GM10847 (cell line): ENCODE data around the gene CIAO2B.

Source experiments
- POLR2A ChIP-seq: IDR thresholded peaks from 2 replicates; pipeline ENCODE4 v1.6.1; 2011; ENCODE audit not compliant: insufficient read length; ENCODE audit errors: extremely low read depth

CIAO2B gene

DNA sequence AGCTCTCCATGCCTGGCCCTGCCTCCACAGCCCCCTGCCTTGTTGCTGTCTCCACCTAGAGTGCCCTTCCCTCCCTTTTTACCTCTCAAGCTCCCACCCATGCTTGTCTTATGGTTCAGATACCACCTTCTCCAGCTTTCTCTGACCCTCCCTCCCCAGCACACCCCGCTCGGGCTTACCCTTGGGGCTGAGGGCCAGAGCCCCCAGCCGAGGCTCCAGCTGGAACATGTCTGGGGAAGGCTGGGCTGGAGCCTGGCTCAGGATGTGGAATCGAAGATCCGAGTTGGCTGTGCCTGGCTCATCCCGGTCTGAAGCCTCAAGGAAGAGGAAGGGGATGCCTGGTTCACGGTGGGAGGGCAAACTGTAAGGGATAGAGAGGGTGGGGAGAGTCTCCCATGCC lies 19.2 kb downstream of the CIAO2B start:
- TF ChIP-seq POLR2A, result no peak

DNA sequence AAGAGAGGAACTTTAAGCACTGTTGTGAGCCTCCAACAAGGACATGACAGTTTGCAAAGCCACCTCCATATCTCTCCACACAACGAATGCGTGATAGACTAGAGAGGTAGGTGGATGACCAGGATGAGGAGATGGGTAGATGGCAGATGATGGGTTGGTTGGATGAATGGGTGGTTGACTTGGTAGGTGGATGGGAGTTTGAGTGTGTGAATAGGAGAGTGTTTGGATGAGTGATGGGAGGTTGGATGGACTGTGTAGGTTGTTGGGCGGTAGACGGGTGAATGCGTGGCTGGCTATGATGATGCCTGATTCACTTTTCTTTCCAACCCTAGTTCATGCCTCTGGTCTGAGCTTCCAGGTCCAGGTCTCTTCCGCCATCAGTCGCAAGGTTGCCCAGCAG lies 19.7 kb downstream of the CIAO2B start:
- no peak for TF ChIP-seq POLR2A

DNA sequence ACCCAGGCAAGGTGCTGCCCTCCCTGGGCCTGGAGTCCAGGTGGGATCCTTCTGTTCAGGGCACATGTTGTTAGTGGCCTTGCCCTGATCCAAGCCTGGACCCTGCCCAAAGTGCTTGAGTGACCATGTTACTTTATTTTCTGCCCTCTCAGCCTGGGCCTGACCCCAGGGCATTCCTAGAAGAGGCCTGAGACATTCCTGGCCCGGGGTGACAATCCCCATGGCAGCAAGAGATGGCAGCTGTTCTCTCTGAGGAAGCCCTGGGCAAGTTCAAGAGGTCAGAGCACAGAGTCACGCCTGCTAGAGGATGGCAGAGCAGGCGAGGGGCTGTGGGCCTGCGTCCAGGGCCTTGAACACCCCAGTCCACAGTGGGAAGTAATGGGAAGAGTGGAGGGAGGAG lies 20.5 kb downstream of the CIAO2B start:
- no peak for TF ChIP-seq POLR2A

DNA sequence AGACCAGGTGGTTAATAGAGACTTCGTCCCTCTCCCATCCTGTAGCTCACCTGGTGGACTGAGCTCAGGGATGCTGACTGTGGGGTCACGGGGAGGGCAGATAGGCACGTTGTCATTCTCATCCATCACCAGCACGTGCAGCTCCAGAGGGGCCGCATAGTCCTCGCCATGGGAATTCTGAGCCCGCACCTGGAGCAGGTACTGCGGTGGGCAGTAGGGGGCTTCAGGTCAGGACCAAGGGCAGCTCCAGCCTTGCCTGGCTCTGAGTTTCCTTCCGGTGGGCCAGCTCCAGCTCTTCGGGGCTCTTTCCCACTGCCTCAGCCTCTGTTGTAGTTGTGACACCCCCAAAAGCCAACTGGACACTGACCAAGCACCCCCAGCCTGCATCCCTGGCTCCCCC lies 21.1 kb downstream of the CIAO2B start:
- no peak for TF ChIP-seq POLR2A

DNA sequence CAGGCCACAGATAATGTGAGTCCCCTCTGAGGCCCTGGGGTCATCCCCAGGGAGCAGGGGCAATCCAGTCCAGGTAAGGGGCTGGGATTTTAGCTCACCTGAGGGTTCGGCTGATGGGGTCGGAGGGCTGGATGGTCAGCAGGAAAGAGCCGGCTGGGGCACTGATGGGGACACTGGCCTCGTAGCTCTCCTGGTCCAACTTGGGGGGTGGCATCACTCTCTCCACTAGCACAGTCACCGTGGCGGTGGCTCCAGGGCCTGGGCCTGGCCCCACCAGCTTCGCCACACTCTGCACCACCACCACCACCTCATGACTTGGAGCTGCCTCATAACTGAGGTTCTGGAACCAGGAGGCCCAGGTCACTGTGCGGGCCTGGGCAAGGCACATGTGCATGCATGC lies 22.4 kb downstream of the CIAO2B start:
- TF ChIP-seq POLR2A, result no peak

DNA sequence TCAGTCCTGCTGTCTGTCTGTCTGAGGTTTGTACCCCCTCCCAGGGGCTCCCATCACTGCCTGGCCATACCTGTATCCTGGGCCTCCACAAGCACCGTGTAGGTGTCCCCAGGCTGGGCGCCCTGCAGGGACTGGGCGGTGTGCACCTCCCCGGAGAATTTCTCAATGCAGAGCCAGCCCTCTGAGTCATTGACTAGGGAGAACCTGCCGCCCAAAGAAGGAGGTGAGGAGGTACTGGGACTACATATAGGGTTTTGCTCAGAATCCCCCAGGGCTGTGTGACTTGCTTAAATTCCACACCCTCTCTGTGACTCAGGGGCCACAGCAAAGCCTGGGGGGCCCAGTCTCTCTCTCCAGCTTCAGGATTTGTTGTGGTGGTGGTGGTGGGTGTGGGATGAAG lies 23.1 kb downstream of the CIAO2B start:
- TF ChIP-seq POLR2A, result no peak

DNA sequence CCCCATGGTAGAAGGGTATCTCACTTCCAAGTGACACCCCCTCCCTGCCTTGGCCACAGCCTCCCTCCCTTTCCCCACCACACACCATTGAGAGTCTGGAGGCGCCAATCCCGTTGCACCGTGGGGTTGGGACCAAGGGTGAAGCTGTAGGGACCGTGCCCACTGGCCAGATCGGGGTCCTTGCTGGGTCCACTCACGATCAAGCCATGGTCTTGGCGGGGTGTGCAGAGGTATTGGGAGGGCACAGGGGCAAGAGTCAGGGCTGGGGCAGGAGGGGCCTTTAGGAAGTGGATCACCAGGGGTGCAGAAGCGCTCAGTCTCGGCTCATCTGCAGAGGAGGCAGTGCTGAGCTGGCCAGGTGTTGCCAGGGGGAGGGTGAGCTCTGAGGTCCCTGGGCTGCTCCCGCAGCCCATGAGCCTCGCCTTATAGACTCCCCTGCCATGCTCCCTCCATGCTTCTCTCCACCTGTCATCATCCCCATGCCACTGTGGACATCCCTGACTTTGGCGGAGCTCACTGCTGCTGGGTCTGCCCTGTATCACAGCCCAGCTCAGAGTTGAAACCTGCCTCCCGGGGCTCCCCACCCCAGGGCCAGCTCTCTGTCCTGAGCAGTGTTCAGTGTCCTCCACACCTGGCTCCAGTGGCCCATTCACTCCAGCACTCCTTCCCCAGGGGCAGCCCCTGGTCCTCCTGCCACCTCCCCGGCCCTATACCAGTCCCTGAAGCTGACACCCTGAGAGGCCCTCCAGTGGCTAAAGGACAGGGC lies 23.8 kb downstream of the CIAO2B start:
- no peak for TF ChIP-seq POLR2A

DNA sequence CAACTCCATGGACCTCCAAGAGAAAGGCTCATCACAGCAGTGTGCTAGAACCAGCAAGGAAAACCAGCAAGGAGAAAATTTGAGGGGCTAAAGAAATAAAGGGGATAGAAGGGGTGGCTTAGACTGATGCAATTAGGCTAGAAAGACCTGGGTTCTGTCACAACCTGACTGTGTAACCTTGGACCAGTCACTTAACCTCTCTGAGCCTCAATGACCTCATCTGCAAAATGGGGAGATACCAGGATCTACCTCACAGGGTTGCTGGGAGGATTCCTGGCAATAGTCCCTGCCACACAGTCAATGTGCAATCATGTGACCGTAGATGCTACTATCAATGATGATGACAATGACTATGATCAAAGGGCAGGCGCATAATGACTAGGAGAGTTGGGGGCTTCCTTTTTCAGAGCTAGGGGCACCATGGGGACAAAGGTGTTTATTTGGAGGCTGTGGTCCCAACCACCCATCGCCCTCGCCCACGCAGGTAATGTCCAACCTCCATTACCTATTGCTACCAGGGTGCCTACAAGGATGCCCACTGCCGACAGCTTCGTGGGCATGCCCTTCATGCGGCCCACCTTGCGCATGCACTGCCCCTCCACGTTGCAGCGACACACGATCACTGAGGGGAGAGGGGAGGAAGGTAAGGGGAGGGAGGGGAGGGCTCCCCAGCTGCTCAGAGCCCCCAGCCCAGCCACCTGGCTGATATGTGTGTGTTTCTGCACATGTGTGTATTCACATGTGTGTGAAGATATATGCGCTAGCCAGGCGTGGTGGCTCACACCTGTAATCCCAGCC lies 25.2 kb downstream of the CIAO2B start:
- TF ChIP-seq POLR2A, result no peak

DNA sequence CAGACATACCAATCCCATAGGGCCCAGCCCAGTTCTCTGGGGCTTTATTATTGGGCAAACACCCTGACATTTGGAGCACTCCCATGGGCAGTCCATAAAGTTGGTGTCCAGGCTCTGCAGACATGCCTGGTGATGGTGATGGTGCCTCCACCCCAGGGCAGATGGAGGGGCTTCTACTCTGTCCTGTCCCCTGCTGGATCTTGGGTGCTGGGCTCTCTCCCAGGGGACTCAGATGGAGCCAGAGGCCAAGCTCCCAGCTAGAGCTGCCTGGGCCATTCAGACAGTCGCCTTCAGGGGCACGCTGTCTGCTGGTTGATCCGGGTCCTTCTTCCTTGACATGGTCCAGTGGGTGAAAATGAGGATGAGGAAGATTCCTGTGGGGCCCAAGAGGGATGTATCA lies 26.1 kb downstream of the CIAO2B start:
- no peak for TF ChIP-seq POLR2A

DNA sequence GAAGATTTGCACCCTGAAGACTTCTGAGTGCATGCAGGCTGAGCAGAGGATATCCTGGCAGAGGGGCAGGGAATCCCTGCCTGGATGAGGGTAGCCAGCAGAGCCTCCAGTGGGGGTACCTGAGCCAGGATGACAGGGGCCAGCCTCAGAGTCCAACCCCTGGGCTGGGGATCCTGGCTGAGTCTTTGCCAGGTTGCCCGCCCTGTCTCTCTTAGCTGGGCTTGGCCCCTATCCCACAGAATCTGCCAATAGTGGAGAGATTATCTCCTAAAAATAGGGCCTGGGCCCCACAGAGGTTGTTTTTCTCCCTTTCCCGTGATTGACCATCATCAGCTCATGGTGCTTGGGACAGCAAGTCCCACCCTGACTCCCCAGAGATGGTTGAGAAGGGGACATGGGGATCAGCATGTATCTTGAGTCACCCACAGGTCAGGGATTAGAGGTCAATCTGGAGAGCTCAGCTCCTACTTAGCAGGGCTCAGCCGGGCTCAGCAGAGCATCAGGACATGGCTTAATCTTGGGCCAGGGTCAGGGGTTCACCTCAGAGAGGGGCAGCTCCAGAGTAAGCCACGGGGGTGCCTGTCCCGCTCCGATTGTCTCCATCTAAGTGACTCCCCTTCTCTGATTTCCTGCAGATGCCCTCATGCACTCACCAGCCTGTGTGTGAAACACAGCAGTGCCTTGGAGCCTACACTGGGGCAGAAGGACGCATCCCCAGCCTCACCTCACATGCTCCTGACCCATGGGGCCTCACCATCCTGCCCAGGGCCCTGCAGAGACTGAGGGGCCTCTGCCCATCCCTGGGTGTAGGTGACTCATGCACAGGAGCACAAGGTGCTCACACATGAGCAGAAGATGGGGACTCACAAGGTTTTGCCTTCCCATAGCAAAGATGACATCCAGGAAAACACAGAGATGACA lies 27.0 kb downstream of the CIAO2B start:
- TF ChIP-seq POLR2A, result no peak

DNA sequence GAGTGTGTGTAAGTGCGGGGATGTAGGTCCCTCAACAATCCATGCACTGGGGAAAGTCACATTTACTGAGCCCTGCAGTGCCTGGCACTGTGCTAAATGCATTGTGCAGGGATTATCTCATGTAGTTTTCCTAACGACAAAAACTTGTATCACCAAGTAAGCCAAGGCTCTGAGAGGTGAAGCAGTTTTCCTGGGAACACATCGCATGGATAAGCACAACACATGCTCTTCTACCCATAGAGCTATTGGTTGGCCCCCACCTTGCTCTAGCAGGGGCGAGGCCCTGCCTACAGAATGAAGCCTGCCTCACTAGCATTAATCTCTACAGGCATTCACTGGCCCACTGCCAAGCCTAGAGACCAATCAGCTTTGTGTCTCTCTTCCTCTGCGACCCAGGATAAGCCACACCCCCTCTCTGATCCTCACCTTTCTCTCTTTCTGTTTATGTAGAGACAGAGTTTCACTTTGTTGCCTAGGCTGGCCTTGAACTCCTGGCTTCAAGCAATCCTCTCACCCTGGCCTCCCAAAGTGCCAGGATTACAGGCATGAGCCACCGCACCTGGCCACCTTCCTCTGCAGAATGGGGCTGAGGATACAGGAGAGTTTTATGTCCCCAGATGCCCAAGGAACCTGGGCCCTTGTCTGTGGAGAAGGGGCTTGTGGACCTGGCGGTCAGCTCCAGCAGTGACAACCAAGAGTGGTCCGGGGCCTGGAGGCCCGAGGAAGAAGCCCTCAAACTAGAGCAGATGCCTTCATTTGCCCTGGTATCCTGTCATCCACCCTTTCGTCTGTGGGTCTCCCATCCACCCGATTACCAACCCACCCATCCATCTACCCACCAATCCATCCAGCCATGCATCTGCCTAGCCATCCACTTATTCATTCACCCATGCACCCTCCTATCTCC lies 28.3 kb downstream of the CIAO2B start:
- no peak for TF ChIP-seq POLR2A

DNA sequence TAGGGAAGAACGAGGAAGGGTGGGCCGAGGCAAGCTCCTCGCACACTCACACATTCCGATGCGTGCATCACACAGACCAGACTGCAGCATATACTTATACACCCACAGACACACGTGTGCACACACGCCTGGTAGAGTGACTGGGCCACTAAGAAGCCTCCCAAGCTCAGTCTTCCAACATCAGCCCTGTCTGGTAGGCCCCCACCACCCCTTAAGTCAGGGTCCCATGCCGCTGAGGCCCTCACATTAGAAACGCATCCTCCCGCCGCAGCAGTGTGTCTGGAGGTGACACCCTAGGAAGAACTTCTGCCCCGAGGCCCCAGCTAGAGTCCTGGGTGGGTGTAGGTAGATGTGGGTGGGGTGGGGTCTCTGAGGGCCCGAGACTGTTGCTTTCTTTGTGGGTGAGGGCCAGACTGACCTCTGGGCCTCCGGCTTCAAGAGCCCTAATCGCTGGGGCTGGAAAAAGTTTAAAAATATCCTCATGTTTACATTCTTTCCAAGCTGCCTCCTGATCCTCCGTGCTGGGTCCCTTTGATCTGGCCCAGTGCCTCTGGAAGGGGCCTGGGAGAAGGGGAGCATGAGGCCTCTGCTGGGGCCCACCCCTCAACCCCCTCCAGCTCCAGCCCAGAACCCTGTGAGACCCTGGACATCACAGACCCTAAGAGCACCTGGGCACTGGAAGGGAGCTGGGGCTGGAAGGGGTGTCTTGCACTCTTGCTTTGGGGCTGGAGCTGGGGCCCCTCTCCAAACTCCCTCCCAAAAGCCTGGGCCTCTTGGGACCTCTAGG lies 29.2 kb downstream of the CIAO2B start:
- TF ChIP-seq POLR2A, result no peak

DNA sequence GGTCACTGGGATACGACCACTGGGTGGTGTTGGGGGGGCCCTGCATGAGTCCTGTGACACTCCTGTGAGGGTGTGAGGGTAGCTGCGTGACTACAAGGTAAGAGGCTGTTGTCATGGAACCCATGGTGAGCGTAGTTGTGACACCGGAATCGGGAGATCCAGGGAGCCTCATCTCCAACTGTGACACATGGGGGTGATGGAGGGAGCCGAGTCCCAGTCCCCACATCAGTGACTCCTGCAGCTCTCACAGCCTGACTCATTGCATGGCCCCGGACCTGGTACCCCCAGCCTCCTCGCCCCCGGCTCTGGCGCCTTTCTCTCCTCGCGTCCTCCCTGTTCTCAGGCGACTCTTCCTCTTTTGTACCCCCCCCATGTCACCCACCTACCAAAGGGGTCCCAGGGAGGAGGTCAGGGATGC lies 29.8 kb downstream of the CIAO2B start:
- no peak for TF ChIP-seq POLR2A
